HFFc6 (cell line): ENCODE results near the gene PPP5C. TPM values are rescaled to one million over a fixed set of nuclear protein-coding genes. Genes with fewer than 3 reads are reported as not detected.

Experiments used
- DNase-seq: peaks from one replicate; pipeline ENCODE4 v3.0.0-alpha.2; 2018
- H3K27ac Mint-ChIP-seq: 2 replicates; pipeline ENCODE4 v1.8.0; 2020; ENCODE audit warnings: mild to moderate bottlenecking, mixed read lengths
- H3K27me3 Mint-ChIP-seq: 2 replicates; pipeline ENCODE4 v1.8.0; 2021; ENCODE audit warnings: mild to moderate bottlenecking, moderate library complexity, mixed read lengths; ENCODE audit not compliant: insufficient read depth
- H3K36me3 Mint-ChIP-seq: 2 replicates; pipeline ENCODE4 v1.8.0; 2021; ENCODE audit warnings: low read depth, mixed read lengths
- H3K4me1 Mint-ChIP-seq: 2 replicates; pipeline ENCODE4 v1.8.0; 2020; ENCODE audit warnings: low read depth, mixed read lengths
- H3K4me3 Mint-ChIP-seq: 2 replicates; pipeline ENCODE4 v1.8.0; 2020; ENCODE audit warnings: mild to moderate bottlenecking, moderate library complexity, mixed read lengths
- H3K9me3 Mint-ChIP-seq: 2 replicates; pipeline ENCODE4 v1.8.0; 2020; ENCODE audit warnings: mild to moderate bottlenecking, mixed read lengths
- CTCF ChIP-seq: fragments of 200-600 bp; sonication (generic); IDR thresholded peaks from 2 replicates; pipeline ENCODE4 v1.5.0; 2021; ENCODE audit warnings: antibody characterized with exemption, mild to moderate bottlenecking
- total RNA-seq, 6 experiments: library from RNA; stranded (reverse); fragmentation: NEBNext Ultra II Directional; extraction: Animal tissue kit (Norgen Biotek cat#: 25700); gene quantifications; 2 replicates in 1 of 6; 3 replicates in 5 of 6; pipeline ENCODE4 v1.2.3, GENCODE V29; 2021

The PPP5C gene
- total RNA-seq, 6 experiments from 2014 or later, result 62.8 to 80.6 (median 76.3) TPM

- Mint-ChIP-seq H3K4me3 (peak overlapping the region; percentile 39), H3K27me3 (no peaks in the 10 kb centered on the region), H3K27ac (peak overlapping the region; percentile 70), H3K9me3 (no peaks in the 10 kb centered on the region), H3K36me3 (peaks cover 12% of the 10 kb centered on the region; the same call in 1 of the 2 replicates), H3K4me1 (peaks cover 45% of the 10 kb centered on the region)
- TF ChIP-seq CTCF, result no peak
- peak; percentile 45 for DNase-seq
These were observed 11.1 kb downstream of the PPP5C start for GRCh38 chr19:46357846-46358583.

DNA sequence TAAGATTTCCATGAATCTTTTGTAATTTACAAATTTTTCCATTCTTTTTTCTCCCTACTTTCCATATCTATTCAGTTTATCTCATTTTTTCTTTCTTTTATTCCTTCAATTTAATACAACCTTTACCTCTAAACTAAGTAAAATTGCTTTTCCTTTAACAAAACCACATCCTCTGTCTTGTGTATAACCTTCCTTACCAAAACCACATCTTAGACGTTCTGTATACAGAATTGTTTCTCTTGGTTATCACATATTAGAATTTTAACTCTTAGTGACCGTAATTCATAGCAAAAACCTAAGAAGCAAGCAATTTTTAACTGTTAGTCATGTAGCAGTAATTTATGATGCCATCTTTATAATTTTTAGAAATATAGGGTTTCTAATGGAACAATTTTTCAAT, 15.0 kb downstream of the PPP5C start:
- no peaks in the 10 kb centered on the region; the same call in 1 of the 2 replicates for H3K27me3 Mint-ChIP-seq
- no peak for TF ChIP-seq CTCF
- H3K27ac Mint-ChIP-seq, result peak overlapping the region; percentile 59
- H3K4me1 Mint-ChIP-seq, result peaks cover 40% of the 10 kb centered on the region
- DNase-seq, result no peak
- H3K36me3 Mint-ChIP-seq, result peaks cover 24% of the 10 kb centered on the region
- H3K4me3 Mint-ChIP-seq, result peak overlapping the region; percentile 22; the same call in 1 of the 2 replicates
- no peaks in the 10 kb centered on the region for H3K9me3 Mint-ChIP-seq

DNA sequence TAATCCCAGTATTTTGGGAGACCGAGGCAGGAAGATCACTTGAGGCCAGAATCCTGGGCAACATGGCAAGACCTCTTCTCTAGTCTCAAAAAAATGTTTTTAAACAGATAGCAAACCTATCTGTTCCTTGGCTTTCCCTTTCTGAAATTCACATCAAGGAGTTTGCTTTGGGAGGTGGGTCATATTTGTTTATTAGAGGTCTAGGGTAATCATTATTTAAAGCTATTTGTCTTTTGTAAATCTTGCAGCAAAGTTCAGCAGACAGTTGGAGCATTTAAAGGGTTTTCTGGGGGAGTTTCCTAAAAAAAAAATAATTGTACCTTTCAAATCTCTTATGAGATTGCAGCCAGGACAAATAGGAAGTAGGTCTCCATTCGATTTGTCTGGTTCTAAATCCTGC, 17.5 kb downstream of the PPP5C start:
- peaks cover 17% of the 10 kb centered on the region for H3K4me1 Mint-ChIP-seq
- no peaks in the 10 kb centered on the region; the same call in 1 of the 2 replicates for H3K27me3 Mint-ChIP-seq
- no peak overlapping the region for H3K4me3 Mint-ChIP-seq
- no peak for DNase-seq
- no peak overlapping the region for H3K27ac Mint-ChIP-seq
- peaks cover 19% of the 10 kb centered on the region for H3K36me3 Mint-ChIP-seq
- H3K9me3 Mint-ChIP-seq, result no peaks in the 10 kb centered on the region
- TF ChIP-seq CTCF, result no peak

GRCh38 chr19:46365561-46365960, 18.7 kb downstream of the PPP5C start:
- H3K4me1 Mint-ChIP-seq, result peaks cover 17% of the 10 kb centered on the region
- no peaks in the 10 kb centered on the region; the same call in 1 of the 2 replicates for H3K27me3 Mint-ChIP-seq
- H3K4me3 Mint-ChIP-seq, result no peak overlapping the region
- H3K36me3 Mint-ChIP-seq, result peaks cover 19% of the 10 kb centered on the region
- no peak for TF ChIP-seq CTCF
- no peaks in the 10 kb centered on the region for H3K9me3 Mint-ChIP-seq
- no peak overlapping the region for H3K27ac Mint-ChIP-seq
- DNase-seq, result no peak

DNA sequence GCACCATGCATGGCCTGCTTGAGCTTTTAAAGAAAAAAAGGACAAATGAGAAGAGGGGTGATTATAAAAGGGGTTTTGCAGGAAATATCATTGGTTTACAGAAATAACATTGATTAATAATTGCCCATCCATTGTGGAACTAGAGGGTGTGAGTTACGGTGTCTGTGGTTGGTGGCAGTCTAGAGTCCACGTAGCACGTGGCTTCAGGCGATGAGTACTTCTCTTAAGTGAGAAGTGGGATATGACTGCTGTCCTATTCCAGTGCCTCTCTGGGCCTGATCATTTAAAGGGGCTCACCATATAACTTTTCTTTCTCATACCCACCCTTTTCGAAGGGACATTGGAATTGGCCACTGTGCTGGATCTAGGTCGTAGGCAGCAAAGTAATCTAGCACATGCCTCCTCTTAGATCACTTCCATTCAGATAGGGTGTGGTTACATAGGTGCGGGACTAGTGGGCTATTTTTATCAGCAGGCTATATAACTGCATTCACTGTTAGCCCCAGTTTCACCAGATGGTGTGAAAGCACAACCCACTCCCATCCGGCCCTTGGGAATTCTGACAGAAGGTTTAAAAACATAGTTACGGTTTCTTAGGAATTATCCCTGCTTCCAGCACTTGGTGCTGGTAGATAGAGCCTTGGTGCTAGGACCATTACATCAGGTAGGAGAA, 19.9 kb downstream of the PPP5C start:
- Mint-ChIP-seq H3K36me3 (peaks cover 19% of the 10 kb centered on the region), H3K9me3 (no peaks in the 10 kb centered on the region), H3K27me3 (no peaks in the 10 kb centered on the region; the same call in 1 of the 2 replicates), H3K4me3 (no peak overlapping the region), H3K27ac (no peak overlapping the region), H3K4me1 (peaks cover 21% of the 10 kb centered on the region)
- no peak for TF ChIP-seq CTCF
- DNase-seq, result no peak
